ENCODE measurements around the gene PLCB3.

The PLCB3 gene

GRCh38 chr11:64251016-64251752 lies at the start of gene PLCB3:
Gene PLCB3 (plus strand): TSS chr11:64251530. CDS start chr11:64251650, 120 bp downstream.
- H3K4me3 ChIP-seq (ENCODE audit: low read length): peak within 1 kb of the TSS; percentile 90
- TF ChIP-seq CTCF (IDR thresholded peaks at IDR 0.05; ENCODE audit: insufficient read depth, low read depth, low read length, missing control alignments): peak; percentile 31
- DNase-seq (ENCODE audit: low read depth): peak; percentile 56

GRCh38 chr11:64201543-64201942 lies 49.8 kb upstream of the PLCB3 start:
- no peak overlapping the region for H3K4me3 ChIP-seq (ENCODE audit: low read length)
- no peak for TF ChIP-seq CTCF (IDR thresholded peaks at IDR 0.05; ENCODE audit: insufficient read depth, low read depth, low read length, missing control alignments)
- no peak for DNase-seq (ENCODE audit: low read depth)

- TF ChIP-seq CTCF (IDR thresholded peaks at IDR 0.05; ENCODE audit: insufficient read depth, low read depth, low read length, missing control alignments): no peak
- no peak overlapping the region for H3K4me3 ChIP-seq (ENCODE audit: low read length)
- DNase-seq (ENCODE audit: low read depth): no peak
Observed at GRCh38 chr11:64202992-64203391, 48.3 kb upstream of the PLCB3 start.

- no peak overlapping the region for H3K4me3 ChIP-seq (ENCODE audit: low read length)
- TF ChIP-seq CTCF (IDR thresholded peaks at IDR 0.05; ENCODE audit: insufficient read depth, low read depth, low read length, missing control alignments): no peak
Observed at GRCh38 chr11:64203421-64204079, 47.8 kb upstream of the PLCB3 start.

GRCh38 chr11:64204080-64204440 lies 47.3 kb upstream of the PLCB3 start:
- DNase-seq (ENCODE audit: low read depth): no peak
- no peak overlapping the region for H3K4me3 ChIP-seq (ENCODE audit: low read length)
- no peak for TF ChIP-seq CTCF (IDR thresholded peaks at IDR 0.05; ENCODE audit: insufficient read depth, low read depth, low read length, missing control alignments)

More at GRCh38 chr11:64203421-64204079, 47.8 kb upstream of the PLCB3 start:
- no peak for DNase-seq (ENCODE audit: low read depth)

- no peak overlapping the region for H3K4me3 ChIP-seq (ENCODE audit: low read length)
- peak; percentile 94 for DNase-seq (ENCODE audit: low read depth)
- peak; percentile 88 for TF ChIP-seq CTCF (IDR thresholded peaks at IDR 0.05; ENCODE audit: insufficient read depth, low read depth, low read length, missing control alignments)
Observed at GRCh38 chr11:64204464-64204989, 46.8 kb upstream of the PLCB3 start.

Data from epithelial cell of esophagus (primary cell).